MM.1S (cell line): ENCODE results near the gene CAB39.

Experiments used
- DNase-seq: peaks from one replicate; pipeline ENCODE4 v3.0.0-alpha.2; 2015
- H2AFZ ChIP-seq: fragments of 300-600 bp; sonication (generic); 2 replicates; pipeline ENCODE4 v1.6.0; 2016; ENCODE audit warnings: antibody characterized with exemption, low read length
- H3F3A ChIP-seq: fragments of 300-600 bp; sonication (generic); 2 replicates; pipeline ENCODE4 v1.6.1; 2016; ENCODE audit warnings: mild to moderate bottlenecking, antibody characterized with exemption, low read length, moderate library complexity, mixed read lengths; ENCODE audit not compliant: insufficient read depth
- H3K27ac ChIP-seq: fragments of 300-600 bp; sonication (generic); 2 replicates; pipeline ENCODE4 v1.5.1; 2016; ENCODE audit warnings: mild to moderate bottlenecking, low read length
- H3K27me3 ChIP-seq: fragments of 300-600 bp; sonication (generic); replicated peaks from 2 replicates; pipeline ENCODE4 v1.6.0; 2016; ENCODE audit warnings: low read length; ENCODE audit not compliant: insufficient read depth
- H3K36me3 ChIP-seq: fragments of 300-600 bp; sonication (generic); replicated peaks from 2 replicates; pipeline ENCODE4 v1.6.1; 2016; ENCODE audit warnings: mild to moderate bottlenecking, low read length, mixed read lengths; ENCODE audit not compliant: insufficient read depth
- H3K4me1 ChIP-seq: fragments of 300-600 bp; sonication (generic); 2 replicates; pipeline ENCODE4 v1.6.1; 2016; ENCODE audit warnings: low read length, mixed read lengths
- H3K4me2 ChIP-seq: fragments of 300-600 bp; sonication (generic); 2 replicates; pipeline ENCODE4 v1.6.0; 2016; ENCODE audit warnings: low read depth, low read length
- H3K4me3 ChIP-seq: fragments of 300-600 bp; sonication (generic); 2 replicates; pipeline ENCODE4 v1.5.1; 2016; ENCODE audit warnings: low read length, mixed read lengths
- H3K79me2 ChIP-seq: fragments of 300-600 bp; sonication (generic); 2 replicates; pipeline ENCODE4 v1.6.1; 2016; ENCODE audit warnings: mixed run types, low read length, mixed read lengths
- H3K9ac ChIP-seq: fragments of 300-600 bp; sonication (generic); 2 replicates; pipeline ENCODE4 v1.6.1; 2016; ENCODE audit warnings: low read length, mixed read lengths
- H3K9me2 ChIP-seq: fragments of 300-600 bp; sonication (generic); replicated peaks from 2 replicates; pipeline ENCODE4 v1.6.1; 2016; ENCODE audit warnings: mild to moderate bottlenecking, low read length, mixed read lengths; ENCODE audit not compliant: insufficient read depth
- H3K9me3 ChIP-seq: fragments of 300-600 bp; sonication (generic); replicated peaks from 2 replicates; pipeline ENCODE4 v1.6.1; 2016; ENCODE audit warnings: mild to moderate bottlenecking, low read length, mixed read lengths; ENCODE audit not compliant: insufficient read depth
- H4K20me1 ChIP-seq: fragments of 300-600 bp; sonication (generic); 2 replicates; pipeline ENCODE4 v1.6.1; 2016; ENCODE audit warnings: mild to moderate bottlenecking, low read length, moderate library complexity, mixed read lengths; ENCODE audit not compliant: insufficient read depth
- CTCF ChIP-seq: fragments of 300-600 bp; sonication (generic); IDR thresholded peaks from 2 replicates; pipeline ENCODE4 v1.5.1; 2016; ENCODE audit warnings: antibody characterized with exemption, low read length, mixed read lengths
- EZH2 ChIP-seq: fragments of 300-600 bp; sonication (generic); optimal IDR thresholded peaks from 2 replicates; pipeline ENCODE3; 2017; ENCODE audit warnings: low read depth, mild to moderate bottlenecking, antibody characterized with exemption, low read length, mixed read lengths
- EZH2phosphoT487 ChIP-seq: fragments of 300-600 bp; sonication (generic); IDR thresholded peaks from 2 replicates; pipeline ENCODE4 v1.6.1; 2018; ENCODE audit warnings: antibody characterized with exemption, low read length

Gene CAB39

GRCh38 chr2:230785346-230785745 lies 72.7 kb downstream of the CAB39 start:
- Histone ChIP-seq H4K20me1 (no peaks in the 10 kb centered on the region), H3F3A (no peaks in the 10 kb centered on the region), H3K27ac (no peak overlapping the region), H3K79me2 (peaks cover 62% of the 10 kb centered on the region), H3K9me2 (no peaks in the 10 kb centered on the region), H3K4me3 (no peak overlapping the region), H3K9me3 (no peaks in the 10 kb centered on the region), H3K9ac (no peak overlapping the region), H3K27me3 (no peaks in the 10 kb centered on the region), H3K4me1 (0 out of 2 replicates have a peak, but pooled peaks cover 5% of the 10 kb centered on the region), H2AFZ (no peak overlapping the region), H3K36me3 (peaks cover 3% of the 10 kb centered on the region; the same call in 1 of the 2 replicates), H3K4me2 (no peak overlapping the region)
- no peak for DNase-seq
- TF ChIP-seq EZH2phosphoT487 (no peak), EZH2 (no peak), CTCF (no peak)

GRCh38 chr2:230787101-230787500 lies 74.5 kb downstream of the CAB39 start:
- no peak overlapping the region for H3K4me2 ChIP-seq
- no peaks in the 10 kb centered on the region for H4K20me1 ChIP-seq
- no peak for DNase-seq
- no peak overlapping the region for H3K9ac ChIP-seq
- no peaks in the 10 kb centered on the region for H3K27me3 ChIP-seq
- no peak overlapping the region for H3K4me3 ChIP-seq
- no peak overlapping the region for H2AFZ ChIP-seq
- TF ChIP-seq EZH2phosphoT487 (no peak), CTCF (no peak), EZH2 (no peak)
- H3K27ac ChIP-seq, result no peak overlapping the region
- no peaks in the 10 kb centered on the region for H3K9me2 ChIP-seq
- peaks cover 3% of the 10 kb centered on the region; the same call in 1 of the 2 replicates for H3K36me3 ChIP-seq
- H3K4me1 ChIP-seq, result no peaks in the 10 kb centered on the region
- no peaks in the 10 kb centered on the region for H3K9me3 ChIP-seq
- no peaks in the 10 kb centered on the region for H3F3A ChIP-seq
- peaks cover 49% of the 10 kb centered on the region for H3K79me2 ChIP-seq

GRCh38 chr2:230788554-230789175 lies 76.0 kb downstream of the CAB39 start:
- H3K36me3 ChIP-seq, result peaks cover 3% of the 10 kb centered on the region; the same call in 1 of the 2 replicates
- H3K27ac ChIP-seq, result no peak overlapping the region
- no peak overlapping the region for H2AFZ ChIP-seq
- peaks cover 42% of the 10 kb centered on the region for H3K79me2 ChIP-seq
- no peaks in the 10 kb centered on the region for H3K9me2 ChIP-seq
- TF ChIP-seq EZH2phosphoT487 (no peak), CTCF (no peak)
- no peaks in the 10 kb centered on the region for H3K9me3 ChIP-seq
- no peak overlapping the region for H3K4me2 ChIP-seq
- H3K4me1 ChIP-seq, result no peaks in the 10 kb centered on the region
- no peaks in the 10 kb centered on the region for H3K27me3 ChIP-seq
- no peak for DNase-seq
- no peaks in the 10 kb centered on the region for H3F3A ChIP-seq
- no peak overlapping the region for H3K9ac ChIP-seq
- H3K4me3 ChIP-seq, result no peak overlapping the region
- no peaks in the 10 kb centered on the region for H4K20me1 ChIP-seq
